H1 (cell line): ENCODE data around the gene VWA5A. TPM values are rescaled to one million over a fixed set of nuclear protein-coding genes. Genes with fewer than 3 reads are reported as not detected.
A peak's percentile ranks its signal among the peaks of the same experiment; 100 is the strongest.

ENCODE experiments used
- CTCF ChIA-PET: fragments of 300-600 bp; sonication (Branson Sonifier 250); formaldehyde crosslinking; loops from one replicate; lab custom pipeline; 2021; ENCODE audit not compliant: partially characterized antibody; lab: Charles Lee
- POLR2A ChIA-PET: fragments of 300-600 bp; sonication (Branson Sonifier 250); formaldehyde crosslinking; loops from one replicate; lab custom pipeline; 2021; ENCODE audit warnings: inconsistent platforms; ENCODE audit not compliant: partially characterized antibody; lab: Charles Lee
- DNase-seq, 2 experiments: peaks; one replicate each; pipeline versions ENCODE4 v3.0.0 to v3.0.0-alpha.2; 2010 to 2022; ENCODE audit warnings: low spot score in 2 of 2, low read depth in 1 of 2, mixed read lengths in 1 of 2
- FAIRE-seq: peaks from 2 replicates; lab custom pipeline; 2011; peaks lifted over from hg19 to GRCh38; lab: Jason Lieb, UNC
- H2AFZ ChIP-seq: 2 replicates; pipeline ENCODE4 v1.8.1; 2012; ENCODE audit warnings: low read length, inconsistent platforms
- H2AK5ac ChIP-seq: 2 replicates; pipeline ENCODE4 v1.6.1; 2013; ENCODE audit warnings: low read depth, low read length
- H2BK120ac ChIP-seq: replicated peaks from 2 replicates; pipeline ENCODE3; 2013; ENCODE audit warnings: low read depth, low read length, inconsistent platforms
- H2BK12ac ChIP-seq: 2 replicates; pipeline ENCODE4 v1.6.1; 2013; ENCODE audit warnings: low read depth, low read length
- H2BK15ac ChIP-seq: 2 replicates; pipeline ENCODE4 v1.6.1; 2013; ENCODE audit warnings: low read length
- H2BK20ac ChIP-seq: 2 replicates; pipeline ENCODE4 v1.6.1; 2013; ENCODE audit warnings: low read length
- H2BK5ac ChIP-seq: 2 replicates; pipeline ENCODE4 v1.6.1; 2013; ENCODE audit warnings: low read depth, low read length
- H3K14ac ChIP-seq: 2 replicates; pipeline ENCODE4 v1.6.1; 2013; ENCODE audit warnings: inconsistent platforms; ENCODE audit not compliant: insufficient read length
- H3K18ac ChIP-seq: 2 replicates; pipeline ENCODE4 v1.6.1; 2013; ENCODE audit warnings: low read length; ENCODE audit errors: extremely low read depth
- H3K23ac ChIP-seq: 2 replicates; pipeline ENCODE4 v1.6.1; 2013; ENCODE audit warnings: inconsistent platforms; ENCODE audit not compliant: insufficient read length
- H3K23me2 ChIP-seq: 2 replicates; pipeline ENCODE4 v1.6.1; 2013; ENCODE audit warnings: low read depth, low read length
- H3K27ac ChIP-seq: 2 replicates; pipeline ENCODE4 v1.6.1; 2011; ENCODE audit warnings: low read depth, low read length, inconsistent platforms
- H3K27me3 ChIP-seq, 4 experiments: replicated peaks in 1 of 4; 1 replicate in 1 of 4; 2 replicates in 3 of 4; pipeline versions ENCODE4 v1.6.1 to v1.8.1; 2011 to 2013; ENCODE audit warnings: low read length in 3 of 4, mild to moderate bottlenecking in 3 of 4, inconsistent platforms in 2 of 4, mixed read lengths in 2 of 4, moderate library complexity in 1 of 4; ENCODE audit not compliant: control insufficient read depth in 3 of 4, insufficient read depth in 3 of 4; ENCODE audit errors: extremely low read depth in 1 of 4
- H3K36me3 ChIP-seq, 4 experiments: 2 replicates each; pipeline versions ENCODE4 v1.6.1 to v1.8.1; 2011 to 2013; ENCODE audit warnings: mild to moderate bottlenecking in 4 of 4, low read length in 3 of 4, moderate library complexity in 2 of 4, control low read depth in 1 of 4, inconsistent platforms in 1 of 4; ENCODE audit not compliant: insufficient read depth in 4 of 4, control insufficient read depth in 2 of 4
- H3K4ac ChIP-seq: replicated peaks from 2 replicates; pipeline ENCODE3; 2013; ENCODE audit warnings: low read length, low read depth, mixed read lengths, inconsistent platforms; ENCODE audit not compliant: insufficient read length
- H3K4me1 ChIP-seq, 4 experiments: replicated peaks in 1 of 4; 1 replicate in 1 of 4; 2 replicates in 3 of 4; pipeline versions ENCODE4 v1.6.1 to v1.8.1; 2011 to 2013; ENCODE audit warnings: low read length in 3 of 4, inconsistent platforms in 2 of 4, mixed read lengths in 1 of 4; ENCODE audit not compliant: insufficient read depth in 4 of 4, control insufficient read depth in 3 of 4
- H3K4me2 ChIP-seq, 2 experiments: 2 replicates each; pipeline versions ENCODE4 v1.6.1 to v1.8.1; 2011 to 2013; ENCODE audit warnings: low read depth in 2 of 2, low read length in 2 of 2, control low read depth in 1 of 2, inconsistent platforms in 1 of 2, mild to moderate bottlenecking in 1 of 2; ENCODE audit not compliant: insufficient read depth in 1 of 2
- H3K4me3 ChIP-seq, 4 experiments: fragments of 200-600, 300-600 bp in 1 of 4; sonication (generic), shearing (Covaris generic), sonication (Bioruptor Twin) in 1 of 4; 2 replicates each; pipeline versions ENCODE4 v1.5.1 to v1.8.1; 2011 to 2016; ENCODE audit warnings: low read length in 4 of 4, low read depth in 3 of 4, control low read depth in 2 of 4, inconsistent platforms in 2 of 4, mild to moderate bottlenecking in 2 of 4, mixed read lengths in 1 of 4, moderate library complexity in 1 of 4; ENCODE audit not compliant: insufficient read depth in 2 of 4; ENCODE audit errors: extremely low read depth in 1 of 4
- H3K56ac ChIP-seq: replicated peaks from 2 replicates; pipeline ENCODE3; 2013; ENCODE audit warnings: low read depth, mild to moderate bottlenecking, mixed read lengths, low read length, inconsistent platforms; ENCODE audit not compliant: insufficient read length
- H3K79me1 ChIP-seq: 2 replicates; pipeline ENCODE4 v1.6.1; 2013; ENCODE audit warnings: low read depth, low read length, control low read depth
- H3K79me2 ChIP-seq, 2 experiments: 2 replicates each; pipeline versions ENCODE4 v1.6.1 to v1.8.1; 2012 to 2013; ENCODE audit warnings: low read length in 2 of 2, mild to moderate bottlenecking in 2 of 2, inconsistent platforms in 1 of 2; ENCODE audit not compliant: insufficient read depth in 2 of 2, control insufficient read depth in 1 of 2
- H3K9ac ChIP-seq, 4 experiments: replicated peaks in 1 of 4; 1 replicate in 1 of 4; 2 replicates in 3 of 4; pipeline versions ENCODE4 v1.6.1 to v1.8.1; 2011 to 2013; ENCODE audit warnings: low read depth in 3 of 4, low read length in 3 of 4, control low read depth in 2 of 4, mild to moderate bottlenecking in 2 of 4, moderate library complexity in 2 of 4, inconsistent platforms in 1 of 4; ENCODE audit errors: extremely low read depth in 1 of 4
- H3K9me3 ChIP-seq, 2 experiments: 2 replicates each; pipeline versions ENCODE4 v1.6.1 to v1.8.1; 2012 to 2013; ENCODE audit warnings: mild to moderate bottlenecking in 2 of 2, moderate library complexity in 2 of 2, control low read depth in 1 of 2, inconsistent platforms in 1 of 2, low read depth in 1 of 2, low read length in 1 of 2, mixed read lengths in 1 of 2; ENCODE audit not compliant: insufficient read depth in 2 of 2
- H4K20me1 ChIP-seq, 2 experiments: replicated peaks in 1 of 2; 2 replicates each; pipeline versions ENCODE3 to v1.8.1; 2011 to 2013; ENCODE audit warnings: inconsistent platforms in 2 of 2, low read length in 2 of 2, mild to moderate bottlenecking in 1 of 2; ENCODE audit not compliant: insufficient read depth in 2 of 2, control insufficient read depth in 1 of 2
- H4K5ac ChIP-seq: 2 replicates; pipeline ENCODE4 v1.6.1; 2013; ENCODE audit warnings: low read length, low read depth, mixed read lengths, inconsistent platforms; ENCODE audit not compliant: insufficient read length
- H4K8ac ChIP-seq: 2 replicates; pipeline ENCODE4 v1.8.0; 2013; ENCODE audit warnings: mild to moderate bottlenecking, moderate library complexity, low read length, inconsistent platforms; ENCODE audit not compliant: insufficient read depth; ENCODE audit errors: extremely low read depth
- H4K91ac ChIP-seq: replicated peaks from 2 replicates; pipeline ENCODE3; 2013; ENCODE audit warnings: low read length, mixed read lengths, inconsistent platforms; ENCODE audit not compliant: insufficient read length
- HDAC2 ChIP-seq, 2 experiments: fragments of 300-600 bp in 1 of 2; sonication (generic) in 1 of 2; IDR thresholded peaks; 2 replicates each; pipeline ENCODE4 v1.6.1; 2011 to 2012; ENCODE audit warnings: low read depth in 2 of 2, low read length in 2 of 2, mild to moderate bottlenecking in 2 of 2, moderate library complexity in 2 of 2, borderline replicate concordance in 1 of 2, inconsistent platforms in 1 of 2
- HDAC6 ChIP-seq: IDR thresholded peaks from one replicate; pipeline ENCODE4 v1.7.1; 2012; ENCODE audit warnings: low read depth, mild to moderate bottlenecking, inconsistent platforms, low read length, moderate library complexity
- POLR2AphosphoS5 ChIP-seq: IDR thresholded peaks from 2 replicates; pipeline ENCODE4 v1.6.1; 2011; ENCODE audit warnings: low read depth, low read length
- SUZ12 ChIP-seq: fragments of 200-600 bp; sonication (generic); IDR thresholded peaks from 2 replicates; pipeline ENCODE4 v1.6.1; 2012; ENCODE audit warnings: mild to moderate bottlenecking, inconsistent platforms, low read length, moderate library complexity, mixed read lengths
- TAF7 ChIP-seq: optimal IDR thresholded peaks from 2 replicates; pipeline ENCODE3; 2011; ENCODE audit warnings: low read depth, mild to moderate bottlenecking, inconsistent platforms, low read length, moderate library complexity, borderline replicate concordance
- TCF12 ChIP-seq: IDR thresholded peaks from 2 replicates; pipeline ENCODE4 v1.6.1; 2011; ENCODE audit warnings: low read depth, mild to moderate bottlenecking, low read length
- TEAD4 ChIP-seq: IDR thresholded peaks from 2 replicates; pipeline ENCODE4 v1.6.1; 2012; ENCODE audit warnings: low read depth, low read length, inconsistent platforms, mixed read lengths
- WGBS, 2 experiments: shearing (Covaris generic) in 1 of 2; methylation state at CpG; one replicate each; pipeline versions ENCODE4 v1.1.6 to v1.1.7; 2013 to 2015; ENCODE audit warnings: low lambda C conversion rate in 2 of 2, mixed read lengths in 2 of 2, inconsistent platforms in 1 of 2, low coverage in 1 of 2, missing lambda C conversion rate in 1 of 2; ENCODE audit not compliant: insufficient replicate concordance in 2 of 2, insufficient coverage in 1 of 2, insufficient read length in 1 of 2; ENCODE audit errors: extremely low coverage in 1 of 2, missing lambda C conversion rate in 1 of 2; 5-methylcytosine and 5-hydroxymethylcytosine counted together
- polyA plus RNA-seq, 7 experiments: library from polyadenylated mRNA; depleted of rRNA in 3 of 7; stranded (reverse) in 5 of 7; unstranded in 2 of 7; fragments of >200 nt in 5 of 7; fragments of 200-250 nt in 2 of 7; gene quantifications; 1 replicate in 5 of 7; 2 replicates in 1 of 7; 4 replicates in 1 of 7; pipeline versions ENCODE4 v1.2.1 to v1.2.3, GENCODE V29; 2011 to 2013; ENCODE audit warnings: missing spikeins in 2 of 7, mixed read lengths in 2 of 7
- total RNA-seq: library from RNA; stranded (reverse); fragmentation: NEBNext Ultra II Directional; extraction: Animal tissue kit (Norgen Biotek cat#: 25700); gene quantifications from 2 replicates; pipeline ENCODE4 v1.2.1, GENCODE V29; 2021

The VWA5A gene
- total and polyA plus RNA-seq, 2 of the 8 experiments (the other 6 are each of a cell fraction or from before 2014, with no cell fraction given): 12.5 to 20.4 TPM

- H3K36me3 ChIP-seq: no peaks in the 10 kb centered on the region
- whole genome bisulfite sequencing, 2 experiments: 83% methylated on average over 2 of the region's 2 CpGs; no CpG with 5 or more reads in 1 of the 2 experiments
- no peak for DNase-seq
- no peaks in the 10 kb centered on the region for H3K79me1 ChIP-seq
- H3K23me2 ChIP-seq: no peaks in the 10 kb centered on the region
- FAIRE-seq: no peak
- no peaks in the 10 kb centered on the region for H3K9me3 ChIP-seq
- no peak overlapping the region for H3K14ac ChIP-seq
- no peak overlapping the region for H3K56ac ChIP-seq
- no peaks in the 10 kb centered on the region for H3K79me2 ChIP-seq
- no peak overlapping the region for H2BK120ac ChIP-seq
- H2BK15ac ChIP-seq: no peak overlapping the region
- H3K18ac ChIP-seq: no peak overlapping the region
- H3K4me2 ChIP-seq: no peak overlapping the region
- H3K27me3 ChIP-seq: peaks cover 2 to 17% (median 12%) of the 10 kb centered on the region in 4 experiments; a peak in 5 of 7 replicates
- H2AK5ac ChIP-seq: no peak overlapping the region
- H4K91ac ChIP-seq: no peak overlapping the region
- H2BK12ac ChIP-seq: no peak overlapping the region
- H3K9ac ChIP-seq: no peak overlapping the region
- no peak overlapping the region for H2BK20ac ChIP-seq
- CTCF ChIA-PET: interaction anchor here (1.0 to 2.7 kb wide), 6 partner anchors 29 to 121 kb away, joined by 4 to 9 read pairs (median 6); no protein-coding TSS in a partner anchor
- no peak overlapping the region for H3K4ac ChIP-seq
- H4K5ac ChIP-seq: no peak overlapping the region
- H2BK5ac ChIP-seq: no peak overlapping the region
- no peak overlapping the region for H4K8ac ChIP-seq
- TF ChIP-seq TAF7 (no peak), TCF12 (peak; percentile 98), HDAC2 (IDR thresholded peaks at IDR 0.05; ENCODE audit: borderline replicate concordance in 1 of 2, low read depth in 2 of 2, low read length in 2 of 2) (no peak), SUZ12 (no peak), TEAD4 (peak; percentile 63; the same call in 1 of the 2 replicates), HDAC6 (no peak), POLR2AphosphoS5 (peak; percentile 80)
- TF ChIP-seq, all 59 proteins: peak for 3
- Histone ChIP-seq H2AFZ (no peak overlapping the region), H3K27ac (no peak overlapping the region), H3K4me3 (no peak overlapping the region), H3K23ac (no peak overlapping the region), H4K20me1 (no peaks in the 10 kb centered on the region), H3K4me1 (peaks cover 0 to 3% (median 0%) of the 10 kb centered on the region in 4 experiments; a peak in 1 of 7 replicates)
- POLR2A ChIA-PET: no interaction called here
Observed at GRCh38 chr11:124190298-124191139, 75.3 kb downstream of the VWA5A start.
